Measurements from ENCODE around the gene MED28. TPM values are rescaled to one million over a fixed set of nuclear protein-coding genes. Genes with fewer than 3 reads are reported as not detected.

The MED28 gene
- total and polyA plus RNA-seq, 2 donors (not counting 1 experiment from before 2014, with no cell fraction given) = 11.8 to 81.5 TPM

GRCh38 chr4:17636696-17637622 lies 22.5 kb downstream of the MED28 start:
- intact Hi-C loops (cut with micrococcal nuclease) = loop anchor here (1.0 to 2.0 kb wide), 3 partner anchors 23 to 956 kb away; partner anchors contain the start of gene MED28
- peaks cover 0 to 3% of the 10 kb centered on the region in 2 donors for H3K4me1 ChIP-seq (ENCODE audit: control insufficient read depth in 2 of 2, insufficient read depth in 2 of 2, low read length in 2 of 2)
- no peaks in the 10 kb centered on the region for H3K79me2 ChIP-seq (ENCODE audit: control insufficient read depth, insufficient read depth, low read length)
- no peak overlapping the region for H2AFZ ChIP-seq (ENCODE audit: insufficient read depth, low read depth, low read length, poor library complexity, severe bottlenecking)
- POLR2A ChIA-PET = no interaction called here
- peak; percentile 76 for DNase-seq
- H3K4me3 Mint-ChIP-seq = no peak overlapping the region
- H3K4me3 ChIP-seq (ENCODE audit: control extremely low read depth in 1 of 5, extremely low read depth in 1 of 5, insufficient read depth in 1 of 5, low read depth in 2 of 5, low read length in 4 of 5) = no peak overlapping the region
- no peaks in the 10 kb centered on the region for H3K27me3 Mint-ChIP-seq
- H3K9me3 ChIP-seq (ENCODE audit: control extremely low read depth in 1 of 3, control insufficient read depth in 2 of 3, insufficient read depth in 1 of 3, low read length in 2 of 3) = no peaks in the 10 kb centered on the region
- H3K27ac ChIP-seq (ENCODE audit: low read length in 2 of 2) = no peak overlapping the region
- peaks cover 18% of the 10 kb centered on the region for H4K20me1 ChIP-seq (ENCODE audit: control insufficient read depth, insufficient read depth, low read length, poor library complexity, severe bottlenecking)
- no peak overlapping the region for H3K4me2 ChIP-seq (replicated peaks; ENCODE audit: low read depth, low read length, poor library complexity, severe bottlenecking)
- TF ChIP-seq EZH2 (IDR thresholded peaks at IDR 0.05; ENCODE audit: borderline replicate concordance, insufficient read depth, low read depth, low read length, poor library complexity, severe bottlenecking) (no peak), CTCF (IDR thresholded peaks at IDR 0.05) (peak; percentile 93)
- peaks cover 3 to 24% of the 10 kb centered on the region in 2 experiments for H3K36me3 ChIP-seq (replicated peaks in 1 of 2; ENCODE audit: control extremely low read depth in 1 of 2, control insufficient read depth in 1 of 2, extremely low read depth in 1 of 2, insufficient read depth in 2 of 2, low read length in 1 of 2)
- peak; percentile 82 for ATAC-seq (ENCODE audit: low read depth)
- no peak overlapping the region for H3K9ac ChIP-seq (ENCODE audit: low read length)
- CTCF ChIA-PET = interaction anchor here (0.5 to 7.6 kb wide), 14 partner anchors 10 to 958 kb away, joined by 3 to 132 read pairs (median 3); no protein-coding TSS in a partner anchor
- no peak overlapping the region for H3K27ac Mint-ChIP-seq
- 74% methylated on average over 31 of the region's 32 CpGs for WGBS (ENCODE audit: insufficient coverage)
- H3K27me3 ChIP-seq (replicated peaks in 1 of 4; ENCODE audit: control extremely low read depth in 1 of 4, control insufficient read depth in 3 of 4, insufficient read depth in 4 of 4, low read length in 3 of 4) = no peaks in the 10 kb centered on the region
- H3K9me3 Mint-ChIP-seq (ENCODE audit: insufficient read depth) = no peaks in the 10 kb centered on the region
- no peaks in the 10 kb centered on the region for H3K4me1 Mint-ChIP-seq

DNA sequence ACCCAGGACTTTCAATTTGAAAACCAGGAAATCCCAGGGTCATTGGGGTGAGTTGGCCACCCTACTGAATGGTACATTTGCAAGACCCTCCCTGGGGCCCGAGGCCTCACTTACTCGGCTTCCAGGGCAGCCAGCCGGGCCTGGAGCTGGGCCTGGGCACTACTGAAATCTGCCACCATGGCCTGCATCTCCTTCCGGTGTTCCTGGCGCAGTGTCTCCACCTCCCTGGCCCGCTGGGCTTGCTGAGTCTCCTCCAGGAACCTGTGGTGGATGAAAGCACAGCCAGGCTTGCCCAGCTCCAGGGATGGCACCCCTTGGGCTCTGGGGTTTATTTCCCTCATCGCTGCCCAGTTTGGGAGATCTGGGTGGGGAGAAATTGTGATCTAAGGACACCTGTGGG lies 24.7 kb downstream of the MED28 start:
- H3K4me1 Mint-ChIP-seq = no peaks in the 10 kb centered on the region
- Histone ChIP-seq H3K36me3 (replicated peaks in 1 of 2; ENCODE audit: control extremely low read depth in 1 of 2, control insufficient read depth in 1 of 2, extremely low read depth in 1 of 2, insufficient read depth in 2 of 2, low read length in 1 of 2) (peaks cover 1 to 6% of the 10 kb centered on the region in 2 experiments), H4K20me1 (ENCODE audit: control insufficient read depth, insufficient read depth, low read length, poor library complexity, severe bottlenecking) (peaks cover 12% of the 10 kb centered on the region), H3K4me2 (replicated peaks; ENCODE audit: low read depth, low read length, poor library complexity, severe bottlenecking) (no peak overlapping the region), H3K79me2 (ENCODE audit: control insufficient read depth, insufficient read depth, low read length) (no peaks in the 10 kb centered on the region), H2AFZ (ENCODE audit: insufficient read depth, low read depth, low read length, poor library complexity, severe bottlenecking) (no peak overlapping the region), H3K27ac (ENCODE audit: low read length in 2 of 2) (no peak overlapping the region), H3K27me3 (replicated peaks in 1 of 4; ENCODE audit: control extremely low read depth in 1 of 4, control insufficient read depth in 3 of 4, insufficient read depth in 4 of 4, low read length in 3 of 4) (no peaks in the 10 kb centered on the region), H3K9me3 (ENCODE audit: control extremely low read depth in 1 of 3, control insufficient read depth in 2 of 3, insufficient read depth in 1 of 3, low read length in 2 of 3) (no peaks in the 10 kb centered on the region), H3K9ac (ENCODE audit: low read length) (no peak overlapping the region), H3K4me3 (ENCODE audit: control extremely low read depth in 1 of 5, extremely low read depth in 1 of 5, insufficient read depth in 1 of 5, low read depth in 2 of 5, low read length in 4 of 5) (no peak overlapping the region), H3K4me1 (ENCODE audit: control insufficient read depth in 2 of 2, insufficient read depth in 2 of 2, low read length in 2 of 2) (peaks cover 0 to 3% of the 10 kb centered on the region in 2 donors)
- TF ChIP-seq EZH2 (IDR thresholded peaks at IDR 0.05; ENCODE audit: borderline replicate concordance, insufficient read depth, low read depth, low read length, poor library complexity, severe bottlenecking) = no peak
- TF ChIP-seq CTCF (IDR thresholded peaks at IDR 0.05) = no peak
- POLR2A ChIA-PET = no interaction called here
- H3K9me3 Mint-ChIP-seq (ENCODE audit: insufficient read depth) = no peaks in the 10 kb centered on the region
- DNase-seq (no peak), ATAC-seq (ENCODE audit: low read depth) (no peak)
- no peak overlapping the region for H3K27ac Mint-ChIP-seq
- H3K4me3 Mint-ChIP-seq = no peak overlapping the region
- intact Hi-C loops (cut with micrococcal nuclease) = no loop called here
- 85% methylated on average over 7 of the region's 7 CpGs for WGBS (ENCODE audit: insufficient coverage)
- no peaks in the 10 kb centered on the region for H3K27me3 Mint-ChIP-seq
- CTCF ChIA-PET = interaction anchor here (0.7 to 1.2 kb wide), 2 partner anchors 8 to 90 kb away, joined by 3 to 7 read pairs; no protein-coding TSS in a partner anchor

Data from B cell (primary cell).